ENCODE data around the gene COBL.

Gene COBL

DNA sequence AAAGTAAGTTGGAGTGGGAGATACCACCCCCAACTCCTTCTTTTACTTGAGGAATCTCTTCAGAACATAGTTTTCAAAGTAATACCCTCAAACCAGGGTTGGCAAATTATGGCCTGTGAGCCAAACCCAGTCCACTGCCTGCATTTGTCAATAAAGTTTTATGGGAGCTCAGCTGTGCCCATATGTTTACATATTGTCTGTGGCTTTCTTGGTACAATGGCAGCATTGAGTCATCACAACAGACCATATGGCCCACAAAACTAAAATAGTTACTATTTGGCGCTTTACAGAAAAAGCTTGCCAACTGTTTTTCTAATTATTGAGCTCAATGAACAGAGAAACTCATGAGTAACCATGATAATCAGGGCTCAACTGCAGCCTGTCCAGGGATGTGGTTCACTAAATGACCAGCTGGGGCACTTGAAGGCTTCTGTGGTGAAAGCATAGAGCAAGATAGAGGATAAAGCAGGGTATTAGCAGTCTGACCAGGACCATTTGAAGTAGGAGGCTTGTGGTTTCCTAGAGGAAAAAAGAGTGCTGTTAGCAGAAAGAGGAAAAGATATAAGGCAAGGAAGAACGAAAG, 337.9 kb downstream of the COBL start:
- DNase-seq: no peak

- DNase-seq: no peak
Measured at GRCh38 chr7:50977421-50977820, 339.2 kb downstream of the COBL start.

GRCh38 chr7:50976064-50976463, 340.5 kb downstream of the COBL start:
- DNase-seq: no peak

DNA sequence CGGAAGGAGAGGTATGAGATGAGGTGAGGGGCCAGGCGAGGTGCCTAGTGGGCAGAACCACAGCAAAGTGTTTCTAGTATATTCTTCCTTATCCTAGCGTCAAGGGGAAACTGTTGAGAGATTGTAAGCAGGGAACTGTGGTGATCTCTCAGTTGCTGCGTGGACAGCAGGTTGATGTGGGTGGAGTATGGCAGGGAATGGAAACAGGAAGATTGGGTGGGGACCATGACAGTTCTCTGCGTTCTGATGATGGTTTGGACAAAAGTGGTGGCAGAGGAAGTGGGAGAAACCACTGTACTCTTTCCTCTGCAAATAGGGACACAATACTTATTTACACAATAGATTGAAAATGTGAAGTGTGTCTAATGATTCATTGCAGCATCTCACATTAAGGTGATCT, 342.4 kb downstream of the COBL start:
- no peak for DNase-seq

DNA sequence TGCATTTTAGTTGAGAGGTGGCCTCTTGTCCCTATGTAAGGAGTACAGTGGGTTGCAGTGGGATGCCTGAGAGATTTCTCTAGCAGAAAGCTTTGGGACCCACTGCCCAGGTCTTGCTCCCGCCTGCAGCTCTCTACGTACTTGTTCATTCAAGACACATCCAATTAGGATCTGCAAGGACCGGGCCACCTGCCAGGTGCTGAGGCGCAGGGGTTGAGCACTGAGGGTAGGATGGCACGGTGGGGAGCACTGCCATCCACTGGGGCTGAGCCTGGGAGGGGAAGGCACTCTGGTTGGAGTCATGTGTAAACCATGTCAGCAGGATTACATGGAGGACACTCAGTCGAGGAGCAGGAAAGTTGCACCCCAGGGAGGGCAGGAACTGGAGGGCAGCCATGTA, 342.8 kb downstream of the COBL start:
- no peak for DNase-seq

- DNase-seq: no peak
Measured at GRCh38 chr7:50970092-50970491, 346.5 kb downstream of the COBL start.

Data from OCI-M1 (cell line).